ENCODE data around the gene ABCD4.

Gene ABCD4

DNA sequence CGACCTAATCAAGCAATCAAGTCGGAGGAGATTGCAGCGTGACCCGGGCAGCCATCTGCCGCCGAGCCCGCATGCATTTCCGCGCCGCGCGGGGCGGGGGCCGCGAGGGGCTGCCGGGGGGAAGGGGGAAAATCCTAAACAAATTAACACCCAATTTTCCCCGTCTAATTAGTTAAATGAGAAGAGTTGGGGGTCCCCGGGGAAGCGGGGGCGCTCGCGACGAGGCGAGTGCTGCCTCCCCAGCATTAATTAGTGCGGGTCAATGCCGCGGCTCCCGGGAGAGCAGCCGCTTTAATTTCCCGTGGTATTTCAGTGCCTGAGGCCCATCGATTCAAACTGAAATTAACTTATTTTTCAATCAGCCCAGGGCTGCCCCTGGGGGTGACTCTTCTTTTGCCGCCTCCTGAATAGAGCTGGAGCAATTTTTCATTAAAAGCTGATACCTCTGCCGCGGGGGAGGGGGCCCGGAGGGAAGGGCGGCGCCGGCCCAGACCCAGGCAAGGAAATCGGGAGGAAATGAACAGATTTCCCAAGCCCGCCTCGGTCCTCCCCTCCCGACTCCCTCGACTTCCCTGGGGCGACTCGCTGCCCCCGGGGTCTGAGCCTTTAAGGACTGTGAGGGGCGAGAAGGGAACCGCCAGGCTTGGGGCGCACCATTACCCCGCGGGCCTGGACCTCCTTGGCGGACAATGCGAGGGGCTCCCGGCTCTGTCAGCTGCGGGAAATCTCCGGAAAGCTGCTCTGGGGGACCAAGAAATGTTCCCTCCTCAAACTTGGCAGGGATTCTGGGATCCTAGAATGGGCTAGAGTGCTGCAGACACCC lies 44.6 kb downstream of the ABCD4 start:
- peak; percentile 23 to 26 for DNase-seq

DNA sequence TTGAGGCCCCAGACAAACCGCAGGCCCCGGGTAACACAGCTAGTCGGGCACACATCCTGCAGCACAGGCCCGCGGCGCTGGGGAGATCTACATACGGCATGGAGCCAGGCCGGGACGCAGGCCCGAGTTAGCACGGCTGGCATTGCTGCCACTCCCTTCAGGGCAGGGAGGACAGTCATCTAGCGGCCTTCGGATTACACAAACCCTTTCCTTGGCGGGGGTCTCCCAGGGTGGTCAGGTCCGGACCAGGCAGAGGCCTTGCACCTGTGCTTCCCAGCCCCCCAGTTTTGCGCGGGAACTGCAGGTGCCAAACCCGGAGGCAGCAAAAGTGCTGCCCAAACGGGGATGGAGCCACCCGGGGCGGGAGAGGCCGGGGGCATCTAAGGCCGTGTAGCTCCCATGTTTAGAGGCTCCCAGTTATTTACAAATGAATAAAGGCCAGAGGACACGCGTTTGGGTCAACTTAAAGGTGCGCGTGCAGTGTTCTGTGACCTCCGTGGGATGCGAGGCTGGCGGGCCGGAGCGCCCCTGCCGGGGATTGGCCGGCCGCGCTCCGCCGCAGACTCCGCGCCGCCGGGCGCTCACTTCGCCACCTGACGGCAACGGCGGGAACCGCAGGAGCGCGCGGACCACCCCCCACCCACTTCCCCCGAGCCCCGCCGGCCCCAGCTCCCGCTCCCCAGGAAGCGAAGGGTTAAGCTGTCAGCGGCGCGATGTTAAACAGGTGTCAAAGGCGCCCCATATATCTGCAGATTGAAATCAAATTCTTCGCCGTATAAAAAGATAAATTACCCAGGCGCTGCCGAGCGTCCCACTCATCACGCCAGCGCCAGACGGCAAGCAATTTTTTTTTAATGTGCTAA lies 45.4 kb downstream of the ABCD4 start:
- DNase-seq: peak; percentile 75 to 81

DNA sequence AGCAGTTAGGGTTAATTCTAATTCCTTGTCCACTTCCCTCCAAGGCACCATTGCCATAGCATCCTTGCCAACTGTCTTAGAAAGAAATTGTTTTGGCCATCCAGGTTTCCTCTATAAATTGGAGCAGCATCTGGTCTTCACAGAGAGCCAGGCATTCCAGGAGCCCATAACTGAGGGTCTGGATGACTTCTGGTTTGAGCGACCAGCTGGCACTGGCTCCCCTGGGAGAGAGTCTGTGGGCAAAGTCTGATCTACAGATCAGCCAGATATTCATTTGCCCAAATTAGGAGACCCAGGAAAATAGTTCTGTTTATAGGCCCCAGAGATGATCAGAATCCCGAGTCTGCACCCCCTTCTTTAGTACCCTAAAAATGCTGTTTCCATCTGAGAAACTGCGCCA lies 47.5 kb downstream of the ABCD4 start:
- DNase-seq: no peak

DNA sequence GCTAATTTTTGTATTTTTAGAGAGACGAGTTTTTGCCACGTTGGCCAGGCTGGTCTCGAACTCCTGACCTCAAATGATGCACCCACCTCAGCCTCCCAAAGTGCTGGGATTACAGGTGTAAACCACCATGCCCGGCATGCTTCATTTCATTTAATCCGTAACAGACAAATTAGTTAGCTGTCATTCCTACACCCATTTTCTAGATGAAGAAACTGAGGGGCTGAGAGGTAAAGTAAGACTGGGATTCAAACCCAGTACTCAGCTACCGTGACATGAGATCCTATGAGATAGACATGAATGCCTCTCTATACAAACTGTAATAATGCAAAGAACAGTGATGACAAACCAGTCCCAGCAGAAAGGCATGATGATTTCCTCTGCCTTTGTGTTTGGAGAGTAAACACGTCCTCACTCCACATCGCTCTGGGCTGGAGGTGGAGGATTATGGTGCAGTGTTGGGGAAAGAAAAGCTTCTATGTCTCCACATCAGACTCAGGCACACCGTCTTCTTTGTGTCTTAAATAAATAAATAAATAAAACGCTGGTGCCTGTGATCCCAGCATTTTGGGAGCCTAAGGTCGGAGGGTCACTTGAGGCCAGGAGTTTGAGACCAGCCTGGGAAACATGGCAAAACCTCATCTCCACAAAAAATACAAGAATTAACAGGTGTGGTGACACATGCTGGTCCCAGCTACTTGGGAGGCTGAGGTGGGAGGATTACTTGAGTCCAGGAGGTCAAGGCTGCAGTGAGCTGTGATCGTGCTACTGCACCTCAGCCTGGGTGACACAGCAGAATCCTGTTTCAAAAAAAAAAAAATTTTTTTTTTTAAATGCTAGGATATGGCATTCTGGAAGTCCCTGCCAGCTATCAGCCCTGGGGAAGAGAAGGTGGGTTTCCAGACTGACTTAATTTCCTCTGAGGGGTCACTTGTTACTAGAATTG lies 53.0 kb downstream of the ABCD4 start:
- no peak for DNase-seq

DNA sequence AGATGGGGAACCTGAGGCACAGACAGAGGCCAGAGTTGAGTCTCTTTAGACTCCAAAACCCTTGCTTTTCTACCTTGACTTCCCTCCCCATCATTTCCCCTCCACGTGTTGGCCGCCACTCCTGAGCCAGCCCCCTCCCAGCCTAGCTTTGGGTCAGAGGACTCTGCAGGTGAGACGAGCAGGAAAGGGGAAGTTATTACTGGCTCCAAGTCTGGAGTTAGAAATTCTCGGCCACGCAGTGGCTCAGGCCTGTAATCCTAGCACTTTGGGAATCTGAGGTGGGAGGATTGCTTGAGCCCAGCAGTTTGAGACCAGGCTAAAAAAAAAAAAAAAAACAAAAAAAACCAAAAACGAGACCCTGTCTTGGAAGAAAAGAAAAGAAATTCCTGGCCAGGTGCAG lies 54.7 kb downstream of the ABCD4 start:
- no peak for DNase-seq

DNA sequence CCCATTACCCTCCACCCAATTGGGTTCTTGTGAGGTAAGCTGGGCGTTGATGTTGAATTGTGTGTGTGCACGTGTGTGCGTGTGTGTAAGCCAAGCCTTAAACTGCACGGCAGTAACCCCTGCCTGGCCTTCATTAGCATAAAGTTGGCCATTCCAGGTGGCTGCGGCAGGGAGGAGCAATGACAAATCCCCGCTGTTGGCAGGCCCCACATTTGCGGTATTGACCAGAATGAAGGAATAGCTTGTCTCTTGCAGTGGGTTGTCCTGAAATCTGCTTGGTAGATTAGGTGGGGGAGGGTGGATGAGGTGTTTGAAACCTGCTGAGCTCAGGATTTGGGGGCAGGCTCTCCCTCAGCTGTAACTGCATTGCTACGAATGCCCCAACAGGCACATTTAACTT lies 56.2 kb downstream of the ABCD4 start:
- DNase-seq: no peak

DNA sequence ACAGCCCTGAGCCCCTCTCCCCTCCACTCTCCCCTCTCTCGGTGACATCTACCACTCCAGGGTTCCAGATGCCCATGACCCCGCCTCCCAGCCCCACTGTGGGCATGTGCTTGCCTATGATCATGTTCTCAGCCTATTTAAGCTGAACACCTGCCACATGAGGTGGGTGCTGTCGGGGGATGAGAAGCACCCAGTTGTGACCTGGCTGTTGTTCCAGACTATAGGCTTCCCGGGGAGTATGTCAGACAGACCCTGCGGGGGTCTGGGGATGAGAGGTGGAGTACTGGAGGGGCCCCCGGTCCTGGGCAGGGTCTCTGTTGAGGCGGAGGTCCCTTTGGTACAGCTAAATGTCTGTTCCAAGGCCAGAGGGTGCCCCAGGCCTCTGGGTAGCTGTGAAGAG lies 57.4 kb downstream of the ABCD4 start:
- DNase-seq: no peak

DNA sequence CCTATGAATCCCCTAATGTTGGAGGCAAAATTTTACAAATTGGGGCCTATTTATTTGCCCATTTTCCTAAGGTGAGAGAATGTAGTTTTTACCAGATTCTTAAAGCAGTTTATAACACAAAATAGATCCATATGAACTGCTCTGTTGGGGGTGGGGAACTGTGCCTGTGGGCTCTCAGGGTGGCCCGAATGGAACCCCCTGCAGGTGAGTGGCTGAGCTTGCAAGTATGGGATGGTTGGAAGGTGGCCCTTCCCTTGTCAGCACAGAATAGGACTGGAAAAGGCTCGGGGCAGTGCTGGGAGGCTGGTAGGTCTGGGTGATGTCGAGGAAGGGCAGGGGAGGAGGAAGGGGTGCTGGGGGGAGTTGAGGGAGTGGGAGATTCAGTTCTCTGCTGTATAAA lies 58.6 kb downstream of the ABCD4 start:
- DNase-seq: no peak

DNA sequence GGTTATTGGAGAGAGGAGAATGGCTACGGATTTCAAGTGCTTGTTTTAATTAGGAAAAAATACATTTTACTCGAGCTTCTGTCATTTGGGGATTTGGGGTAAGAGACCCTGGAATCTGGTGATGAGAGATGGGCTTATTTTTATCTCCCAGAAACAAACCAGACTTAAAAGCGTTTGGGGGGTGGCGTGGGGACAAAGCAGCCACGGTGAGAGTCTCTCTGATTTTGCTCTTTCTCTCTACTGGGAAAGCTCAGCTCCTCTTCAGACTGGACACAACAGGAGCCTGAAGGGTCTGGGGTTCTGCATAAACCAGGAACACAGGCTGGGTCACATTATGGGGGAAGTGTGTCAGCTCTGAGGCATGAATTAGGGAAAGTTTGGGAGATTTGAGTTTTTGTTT lies 59.7 kb downstream of the ABCD4 start:
- DNase-seq: no peak

DNA sequence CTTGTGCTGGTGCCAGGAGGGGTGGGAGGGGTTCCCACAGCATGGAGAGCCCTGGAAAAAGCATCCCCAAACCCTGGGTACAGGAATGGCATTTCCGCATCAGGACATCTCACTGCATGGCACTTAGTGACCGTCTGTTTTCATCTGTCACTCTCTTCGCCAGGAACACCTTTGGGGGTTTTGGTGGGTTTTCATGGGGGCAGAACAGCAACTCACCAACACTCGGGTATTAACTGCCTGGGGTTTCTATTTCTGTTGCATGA lies 60.0 kb downstream of the ABCD4 start:
- no peak for DNase-seq

DNA sequence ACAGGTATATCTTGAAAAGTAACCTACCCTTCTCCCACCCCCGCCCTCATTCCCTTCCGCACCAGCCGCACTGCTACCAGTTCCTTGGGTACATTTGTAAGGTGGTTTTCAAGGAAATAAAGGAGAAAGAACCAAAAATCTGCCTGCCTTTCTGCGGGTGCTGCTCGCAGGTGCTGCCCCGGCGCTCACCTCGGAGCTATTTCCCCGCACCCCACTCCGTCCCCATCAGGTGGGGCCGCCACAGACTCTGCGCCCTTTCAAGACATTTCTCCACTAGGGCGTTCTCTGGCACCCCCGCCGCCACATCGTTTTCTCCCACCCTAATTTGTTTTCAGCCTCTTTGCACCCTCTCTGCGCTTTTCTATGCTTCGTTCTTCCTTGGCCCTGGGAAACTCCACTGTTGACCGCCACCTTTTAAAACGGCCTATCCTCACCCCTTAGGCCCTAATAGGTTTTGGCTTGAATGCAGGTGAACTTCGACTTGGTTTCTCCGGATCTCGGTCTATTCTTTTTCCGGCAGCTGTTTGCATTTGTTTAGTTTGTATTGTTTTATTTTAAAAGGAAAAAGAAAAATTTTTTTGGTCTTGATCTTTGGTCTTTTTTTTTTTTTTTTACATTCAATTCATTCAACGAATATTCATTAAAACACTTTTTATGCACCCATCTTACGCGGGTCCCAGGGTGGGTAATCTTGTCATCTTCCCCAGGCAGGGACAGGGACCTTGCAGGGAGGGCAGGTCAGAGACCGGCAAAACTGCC lies 60.5 kb downstream of the ABCD4 start:
- DNase-seq: no peak

DNA sequence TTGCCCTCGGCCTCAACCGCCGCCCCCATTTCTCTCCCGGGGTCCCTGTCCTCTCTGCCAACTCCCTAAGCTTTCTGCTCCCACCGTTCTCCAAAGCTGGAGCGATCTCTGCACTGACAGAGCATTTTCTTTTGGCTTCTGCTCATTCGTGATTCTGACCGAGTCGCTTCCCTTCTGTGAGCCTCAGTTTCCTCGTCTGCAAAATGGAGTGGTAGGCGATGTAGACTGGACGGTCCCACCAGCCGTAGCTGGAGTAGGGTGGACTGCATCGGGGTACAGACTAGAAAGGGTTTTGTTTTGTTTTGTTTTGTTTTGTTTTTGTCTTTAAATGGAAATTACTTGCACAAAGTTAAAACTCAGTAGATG lies 61.1 kb downstream of the ABCD4 start:
- DNase-seq: no peak

DNA sequence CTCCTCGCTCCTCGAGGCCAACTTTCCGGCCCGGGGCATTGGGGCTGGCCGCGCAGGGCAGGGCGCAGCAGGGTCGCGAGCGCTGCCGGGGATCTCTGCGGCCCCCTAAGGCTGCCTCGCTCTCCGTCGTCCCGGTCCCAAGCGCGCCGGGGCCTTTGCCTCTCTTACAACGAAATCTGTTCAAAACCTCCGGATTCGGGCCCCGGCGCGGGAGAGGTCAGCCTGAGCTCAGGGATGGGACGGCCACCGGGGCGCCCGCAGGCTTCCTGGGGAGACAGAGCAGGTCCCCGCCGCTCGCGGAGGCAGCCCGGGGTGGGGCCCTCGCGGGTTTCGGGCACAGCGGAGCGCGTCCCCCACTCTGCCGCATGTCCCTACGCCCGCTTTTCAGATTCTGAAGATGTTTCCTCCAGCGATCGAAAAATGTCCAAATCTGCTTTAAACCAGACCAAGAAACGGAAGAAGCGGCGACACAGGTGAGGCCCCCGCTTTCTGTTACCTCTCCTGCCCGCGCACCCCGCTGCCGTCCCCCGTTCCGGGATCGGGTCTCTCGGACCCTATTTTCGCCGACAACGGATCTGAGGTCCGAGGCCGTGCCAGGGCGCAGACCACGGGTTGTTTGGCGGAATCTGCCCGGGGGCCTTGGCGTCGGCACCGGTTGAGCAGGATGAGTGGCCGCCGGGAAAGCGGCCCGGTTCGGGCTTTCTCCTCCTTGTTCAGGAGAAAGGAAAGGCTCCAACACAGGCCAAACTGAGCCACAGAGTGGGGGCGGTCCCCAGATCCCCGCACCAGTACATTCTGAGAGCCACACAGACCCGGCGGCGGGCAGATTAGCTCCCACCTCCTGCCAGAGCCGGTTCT lies 61.7 kb downstream of the ABCD4 start:
- DNase-seq: peak; percentile 31 to 39

DNA sequence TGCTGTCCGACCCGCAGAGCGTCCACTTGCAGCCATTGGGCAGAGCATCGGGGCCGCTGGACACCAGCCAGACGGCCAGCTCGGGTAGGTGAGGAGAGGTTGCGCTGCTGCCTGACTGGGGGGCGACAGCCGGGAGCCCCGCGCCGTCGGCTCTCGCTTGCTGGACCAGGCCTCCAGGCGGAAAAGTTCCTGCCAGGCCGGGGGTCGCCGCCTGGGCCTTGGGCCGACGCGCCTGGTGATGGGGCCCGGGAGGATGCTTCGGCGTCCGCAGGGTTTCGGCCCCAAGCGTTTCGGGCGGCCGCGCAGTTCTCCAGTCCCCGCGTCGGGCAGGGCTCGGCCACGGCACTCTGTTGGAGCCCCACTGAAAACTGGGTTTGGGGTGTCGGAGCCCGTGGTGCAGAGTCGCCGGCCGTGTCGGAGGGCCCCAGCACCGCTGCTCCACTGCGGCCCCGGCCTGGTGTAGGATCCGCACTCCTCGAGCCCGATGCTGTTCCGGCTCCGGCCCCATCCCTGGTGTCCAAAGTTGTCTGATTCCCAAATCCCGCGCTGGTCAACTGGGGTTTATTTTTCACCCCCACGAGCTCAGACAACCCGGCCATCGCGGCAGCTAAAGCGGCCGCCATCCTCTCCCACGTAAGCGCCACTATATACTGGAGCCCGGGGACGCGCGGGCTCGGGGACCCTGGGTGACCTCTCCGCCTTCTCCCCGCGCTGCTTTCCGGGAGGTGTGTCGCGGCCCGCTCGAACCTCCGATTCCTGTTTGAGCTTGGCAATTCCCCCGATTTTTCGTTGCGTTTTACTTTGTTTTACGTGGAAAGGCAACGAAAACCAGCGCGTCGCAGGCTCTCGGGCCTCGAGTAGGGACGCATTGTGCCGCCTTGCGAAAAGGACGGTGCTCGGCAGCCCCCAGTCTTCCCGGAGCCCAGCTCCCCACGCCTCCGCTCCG lies 62.6 kb downstream of the ABCD4 start:
- peak; percentile 33 to 35 for DNase-seq

DNA sequence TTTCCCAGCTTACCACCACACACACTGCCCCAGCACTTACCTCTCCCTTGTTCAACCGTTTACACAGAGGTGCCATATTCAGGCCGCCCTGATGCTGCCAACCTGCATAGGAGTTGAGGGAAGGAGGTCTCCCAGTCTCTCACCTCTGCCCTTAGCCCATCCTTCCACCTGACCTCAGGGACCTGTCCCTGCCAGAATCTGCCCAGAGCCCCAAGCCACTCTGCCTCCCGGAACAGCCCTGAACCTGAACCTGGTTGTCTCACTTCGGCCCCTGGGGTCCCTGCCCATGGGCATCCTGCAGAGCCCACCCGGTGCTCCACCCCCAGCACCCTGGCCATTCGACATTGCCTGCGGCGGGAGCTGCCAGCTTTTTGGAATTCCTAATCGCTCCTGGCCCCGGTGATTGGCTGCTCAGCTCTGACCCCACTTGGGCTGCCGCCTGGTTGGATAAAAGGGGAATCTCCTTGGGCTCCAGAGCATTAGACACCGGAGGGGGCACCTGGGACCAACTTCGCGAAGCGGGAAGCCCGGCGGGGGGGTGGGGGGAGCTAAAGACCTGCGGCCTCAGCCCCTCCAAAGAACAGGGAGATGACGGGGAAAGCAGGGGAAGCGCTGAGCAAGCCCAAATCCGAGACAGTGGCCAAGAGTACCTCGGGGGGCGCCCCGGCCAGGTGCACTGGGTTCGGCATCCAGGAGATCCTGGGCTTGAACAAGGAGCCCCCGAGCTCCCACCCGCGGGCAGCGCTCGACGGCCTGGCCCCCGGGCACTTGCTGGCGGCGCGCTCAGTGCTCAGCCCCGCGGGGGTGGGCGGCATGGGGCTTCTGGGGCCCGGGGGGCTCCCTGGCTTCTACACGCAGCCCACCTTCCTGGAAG lies 63.5 kb downstream of the ABCD4 start, which contains the start of gene VSX2:
VSX2 (plus strand) TSS at position 476 of the 874 bp plus-strand sequence; CDS start at position 589, 113 bp downstream.
- no peak for DNase-seq

DNA sequence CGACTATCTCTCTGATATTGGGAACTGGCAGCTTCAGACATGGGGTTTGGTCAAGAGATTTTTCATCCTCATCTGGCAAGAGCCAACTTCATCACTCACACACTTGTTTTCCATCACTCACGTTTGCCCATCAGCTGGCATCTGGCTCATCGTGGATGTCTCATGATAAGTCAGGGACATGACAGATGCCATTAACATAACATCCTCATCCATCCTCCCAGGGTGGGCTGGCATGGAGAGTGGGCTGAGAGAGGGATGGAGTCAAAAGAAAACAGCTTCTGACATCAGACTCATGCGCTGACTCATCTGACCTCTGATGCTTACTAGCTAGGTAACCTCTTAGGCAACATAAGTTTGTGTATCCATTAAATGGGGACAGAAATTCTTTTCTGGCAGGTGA lies 65.3 kb downstream of the ABCD4 start:
- DNase-seq: no peak

Data from activated T-cell treated with anti-CD3 and anti-CD28 coated beads, Interleukin-2, amount 50 U/mL, for 48 hours (primary cell).